ENCODE results near the gene CARD11. TPM values are rescaled to one million over a fixed set of nuclear protein-coding genes. Genes with fewer than 3 reads are reported as not detected.

The CARD11 gene
- total and polyA plus RNA-seq, 2 of the 13 experiments (the other 11 are each of a cell fraction or from before 2014, with no cell fraction given) = 0.04 TPM; not detected in 1

DNA sequence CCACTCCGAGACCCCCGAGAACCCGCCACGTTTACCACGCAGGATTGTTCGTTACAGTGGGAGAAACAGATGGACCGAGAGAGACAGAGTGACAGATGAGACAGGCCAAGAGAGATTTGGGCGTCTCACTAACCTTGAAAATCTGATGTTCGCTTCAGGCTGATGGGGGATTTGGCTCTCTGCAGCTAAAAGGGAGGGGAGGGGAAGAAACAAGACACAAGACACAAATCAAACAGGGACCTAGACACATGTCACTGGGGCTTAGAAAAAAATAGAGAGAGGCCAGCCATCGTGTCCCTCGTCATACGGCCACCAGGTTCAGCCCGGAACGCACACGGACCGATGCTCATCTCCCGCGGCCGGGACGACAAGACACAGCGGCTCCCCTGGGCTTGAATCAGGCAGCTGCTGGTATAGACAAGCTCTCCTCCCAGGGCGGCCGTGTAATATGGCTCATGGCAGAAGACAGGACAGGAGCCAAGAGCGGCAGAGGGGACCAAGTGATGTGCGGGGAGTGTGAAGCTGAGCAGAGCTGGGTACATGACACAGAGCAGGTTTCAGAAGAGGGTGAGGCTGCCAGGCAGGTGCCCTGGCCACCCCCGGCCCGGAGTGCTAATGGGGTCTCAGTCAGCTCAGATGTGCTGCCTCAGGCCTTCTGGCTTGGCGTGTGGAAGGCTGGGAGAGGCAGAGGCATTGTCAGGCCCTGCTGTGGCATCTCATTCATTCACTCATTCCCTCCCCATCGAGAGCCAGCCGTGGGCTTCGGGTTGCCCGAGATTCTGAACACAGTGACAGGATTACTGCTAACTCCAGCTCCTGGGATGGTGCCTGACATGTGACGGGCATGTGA is 111.0 kb downstream of the CARD11 start:
- FAIRE-seq = no peak
- no peaks in the 10 kb centered on the region for H3K9me3 ChIP-seq (ENCODE audit: low read length)
- no peak for DNase-seq (ENCODE audit: low spot score)
- H3K4me2 ChIP-seq (ENCODE audit: low read depth, low read length) = no peak overlapping the region
- H4K20me1 ChIP-seq (ENCODE audit: insufficient read depth, low read length) = no peaks in the 10 kb centered on the region
- no peaks in the 10 kb centered on the region for H3K79me2 ChIP-seq (ENCODE audit: insufficient read depth, low read length)
- no peak overlapping the region for H2AFZ ChIP-seq (ENCODE audit: low read length)
- peaks cover 9 to 20% of the 10 kb centered on the region in 2 experiments; a peak in 4 of 5 replicates for H3K27me3 ChIP-seq (ENCODE audit: control insufficient read depth in 1 of 2, insufficient read depth in 2 of 2, low read length in 2 of 2)
- CTCF ChIA-PET (ENCODE audit: low intra/inter-chr PET ratio, low total read pairs) = no interaction called here
- no peak overlapping the region for H3K9ac ChIP-seq (ENCODE audit: insufficient read depth, low read depth, low read length)
- intact Hi-C loops (cut with micrococcal nuclease; ENCODE audit: unreplicated experiment) = no loop called here
- in situ Hi-C loops (cut with HindIII; ENCODE audit: extremely low pct_ligation_motif_present, low pct_unique_long_range_greater_than_20kb) = no loop called here
- WGBS (ENCODE audit: low lambda C conversion rate) = 55% methylated on average over 29 of the region's 33 CpGs
- ATAC-seq = no peak
- no peaks in the 10 kb centered on the region for H3K36me3 ChIP-seq (replicated peaks in 1 of 2; ENCODE audit: control insufficient read depth in 1 of 2, insufficient read depth in 2 of 2, low read length in 2 of 2)
- no peak overlapping the region for H3K27ac ChIP-seq (ENCODE audit: extremely low read length, insufficient read depth, low read length)
- no TSS peak for BruUV-seq (replicated peaks)
- no peaks in the 10 kb centered on the region; the same call in 1 of the 2 replicates for H3K4me1 ChIP-seq (ENCODE audit: insufficient read depth, low read length)
- no peak overlapping the region for H3K4me3 ChIP-seq (replicated peaks in 1 of 3; ENCODE audit: insufficient read depth in 1 of 3, low read depth in 2 of 3, low read length in 3 of 3)
- POLR2A ChIA-PET = no interaction called here
- TF ChIP-seq KLF12 (CRISPR knock-in tag; IDR thresholded peaks at IDR 0.05; ENCODE audit: borderline replicate concordance) = no peak
- TF ChIP-seq, protein P1, sequence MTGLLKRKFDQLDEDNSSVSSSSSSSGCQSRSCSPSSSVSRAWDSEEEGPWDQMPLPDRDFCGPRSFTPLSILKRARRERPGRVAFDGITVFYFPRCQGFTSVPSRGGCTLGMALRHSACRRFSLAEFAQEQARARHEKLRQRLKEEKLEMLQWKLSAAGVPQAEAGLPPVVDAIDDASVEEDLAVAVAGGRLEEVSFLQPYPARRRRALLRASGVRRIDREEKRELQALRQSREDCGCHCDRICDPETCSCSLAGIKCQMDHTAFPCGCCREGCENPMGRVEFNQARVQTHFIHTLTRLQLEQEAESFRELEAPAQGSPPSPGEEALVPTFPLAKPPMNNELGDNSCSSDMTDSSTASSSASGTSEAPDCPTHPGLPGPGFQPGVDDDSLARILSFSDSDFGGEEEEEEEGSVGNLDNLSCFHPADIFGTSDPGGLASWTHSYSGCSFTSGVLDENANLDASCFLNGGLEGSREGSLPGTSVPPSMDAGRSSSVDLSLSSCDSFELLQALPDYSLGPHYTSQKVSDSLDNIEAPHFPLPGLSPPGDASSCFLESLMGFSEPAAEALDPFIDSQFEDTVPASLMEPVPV (CRISPR knock-in tag; IDR thresholded peaks at IDR 0.05) = no peak
- no peak for TF ChIP-seq CC2D1A (CRISPR knock-in tag; IDR thresholded peaks at IDR 0.05)
- TF ChIP-seq NFE2L2 (IDR thresholded peaks at IDR 0.05; ENCODE audit: low read length) = no peak
- TF ChIP-seq, protein P2, sequence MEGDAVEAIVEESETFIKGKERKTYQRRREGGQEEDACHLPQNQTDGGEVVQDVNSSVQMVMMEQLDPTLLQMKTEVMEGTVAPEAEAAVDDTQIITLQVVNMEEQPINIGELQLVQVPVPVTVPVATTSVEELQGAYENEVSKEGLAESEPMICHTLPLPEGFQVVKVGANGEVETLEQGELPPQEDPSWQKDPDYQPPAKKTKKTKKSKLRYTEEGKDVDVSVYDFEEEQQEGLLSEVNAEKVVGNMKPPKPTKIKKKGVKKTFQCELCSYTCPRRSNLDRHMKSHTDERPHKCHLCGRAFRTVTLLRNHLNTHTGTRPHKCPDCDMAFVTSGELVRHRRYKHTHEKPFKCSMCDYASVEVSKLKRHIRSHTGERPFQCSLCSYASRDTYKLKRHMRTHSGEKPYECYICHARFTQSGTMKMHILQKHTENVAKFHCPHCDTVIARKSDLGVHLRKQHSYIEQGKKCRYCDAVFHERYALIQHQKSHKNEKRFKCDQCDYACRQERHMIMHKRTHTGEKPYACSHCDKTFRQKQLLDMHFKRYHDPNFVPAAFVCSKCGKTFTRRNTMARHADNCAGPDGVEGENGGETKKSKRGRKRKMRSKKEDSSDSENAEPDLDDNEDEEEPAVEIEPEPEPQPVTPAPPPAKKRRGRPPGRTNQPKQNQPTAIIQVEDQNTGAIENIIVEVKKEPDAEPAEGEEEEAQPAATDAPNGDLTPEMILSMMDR (CRISPR knock-in tag; IDR thresholded peaks at IDR 0.05) = no peak
- no peak for TF ChIP-seq ZNF512B (CRISPR knock-in tag; IDR thresholded peaks at IDR 0.05; ENCODE audit: borderline replicate concordance)
- TF ChIP-seq YY1 (IDR thresholded peaks at IDR 0.05; ENCODE audit: insufficient read depth, insufficient replicate concordance, low read depth, low read length) = no peak
- no peak for TF ChIP-seq ATF6 (CRISPR knock-in tag; conservative IDR thresholded peaks at IDR 0.05)
- no peak for TF ChIP-seq PHF21A (CRISPR knock-in tag; IDR thresholded peaks at IDR 0.05)
- TF ChIP-seq HDAC6 (IDR thresholded peaks at IDR 0.05; ENCODE audit: low read depth, low read length) = no peak
- no peak for TF ChIP-seq ZNF557 (CRISPR knock-in tag; IDR thresholded peaks at IDR 0.05)
- TF ChIP-seq ZNF10 (CRISPR knock-in tag; IDR thresholded peaks at IDR 0.05; ENCODE audit: borderline replicate concordance, low read depth) = no peak
- no peak for TF ChIP-seq TAF1 (CRISPR knock-in tag; IDR thresholded peaks at IDR 0.05)
- no peak for TF ChIP-seq MEIS1 (CRISPR knock-in tag; IDR thresholded peaks at IDR 0.05; ENCODE audit: borderline replicate concordance)
- TF ChIP-seq BRD4 (CRISPR knock-in tag; IDR thresholded peaks at IDR 0.05) = no peak
- no peak for TF ChIP-seq ELF3 (CRISPR knock-in tag; IDR thresholded peaks at IDR 0.05)
